H7 (cell line): ENCODE data around the gene ATP8B3. TPM values are rescaled to one million over a fixed set of nuclear protein-coding genes. Genes with fewer than 3 reads are reported as not detected.

Source experiments
- DNase-seq: peaks from one replicate; pipeline ENCODE4 v3.0.0; 2012
- H3K27me3 ChIP-seq: 2 replicates; pipeline ENCODE4 v1.6.0; 2011; ENCODE audit warnings: mild to moderate bottlenecking, low read length; ENCODE audit not compliant: control insufficient read depth, insufficient read depth
- H3K36me3 ChIP-seq: replicated peaks from 2 replicates; pipeline ENCODE4 v1.5.1; 2011; ENCODE audit warnings: low read length; ENCODE audit not compliant: control insufficient read depth, insufficient read depth
- H3K4me3 ChIP-seq: 2 replicates; pipeline ENCODE4 v1.5.1; 2011; ENCODE audit warnings: low read depth, mild to moderate bottlenecking, control low read depth, low read length, moderate library complexity; ENCODE audit not compliant: insufficient read depth
- total RNA-seq: library from RNA; depleted of rRNA; stranded (reverse); fragments of >200 nt; shearing (Covaris generic); gene quantifications from 2 replicates; pipeline ENCODE4 v1.2.3, GENCODE V29; 2014; rRNA removed

Gene ATP8B3
- total RNA-seq, result 5.8 and 7.4 TPM in 2 replicates

- Histone ChIP-seq H3K36me3 (peaks cover 2% of the 10 kb centered on the region), H3K4me3 (peak within 1 kb of the TSS; percentile 54), H3K27me3 (no peaks in the 10 kb centered on the region; the same call in 1 of the 2 replicates)
- peak; percentile 100 for DNase-seq
These were observed at the start of gene ATP8B3 for GRCh38 chr19:1811942-1812425. Gene ATP8B3, minus strand, starts transcription at chr19:1812276. Its CDS starts 540 bp downstream, at chr19:1811736.

GRCh38 chr19:1861599-1862031 is 49.5 kb upstream of the ATP8B3 start:
- Histone ChIP-seq H3K4me3 (peak overlapping the region; percentile 72), H3K27me3 (peaks cover 6% of the 10 kb centered on the region; the same call in 1 of the 2 replicates), H3K36me3 (no peaks in the 10 kb centered on the region)
- DNase-seq, result peak; percentile 71

- H3K27me3 ChIP-seq, result peaks cover 6% of the 10 kb centered on the region; the same call in 1 of the 2 replicates
These were observed 48.9 kb upstream of the ATP8B3 start for GRCh38 chr19:1860821-1861598.

GRCh38 chr19:1860042-1860775 is 48.1 kb upstream of the ATP8B3 start:
- H3K4me3 ChIP-seq, result peak overlapping the region; percentile 20
- H3K36me3 ChIP-seq, result no peaks in the 10 kb centered on the region
- H3K27me3 ChIP-seq, result peaks cover 6% of the 10 kb centered on the region; the same call in 1 of the 2 replicates
- peak; percentile 90 for DNase-seq

More at GRCh38 chr19:1860821-1861598, 48.9 kb upstream of the ATP8B3 start:
- no peaks in the 10 kb centered on the region for H3K36me3 ChIP-seq
- H3K4me3 ChIP-seq, result peak overlapping the region; percentile 72
- peak; percentile 73 for DNase-seq

- H3K4me3 ChIP-seq, result no peak overlapping the region
- peak; percentile 87 for DNase-seq
- H3K27me3 ChIP-seq, result peaks cover 6% of the 10 kb centered on the region; the same call in 1 of the 2 replicates
- no peaks in the 10 kb centered on the region for H3K36me3 ChIP-seq
These were observed 47.3 kb upstream of the ATP8B3 start for GRCh38 chr19:1859331-1859781.

GRCh38 chr19:1858412-1859081 is 46.5 kb upstream of the ATP8B3 start:
- Histone ChIP-seq H3K4me3 (no peak overlapping the region), H3K27me3 (peaks cover 6% of the 10 kb centered on the region; the same call in 1 of the 2 replicates), H3K36me3 (no peaks in the 10 kb centered on the region; the same call in 1 of the 2 replicates)
- DNase-seq, result no peak

GRCh38 chr19:1857648-1858326 is 45.7 kb upstream of the ATP8B3 start:
- Histone ChIP-seq H3K27me3 (peaks cover 6% of the 10 kb centered on the region; the same call in 1 of the 2 replicates), H3K4me3 (peak overlapping the region; percentile 59; the same call in 1 of the 2 replicates), H3K36me3 (no peaks in the 10 kb centered on the region; the same call in 1 of the 2 replicates)
- DNase-seq, result peak; percentile 70

- DNase-seq, result peak; percentile 92
- no peaks in the 10 kb centered on the region; the same call in 1 of the 2 replicates for H3K36me3 ChIP-seq
- peak overlapping the region; percentile 59 for H3K4me3 ChIP-seq
- peaks cover 4% of the 10 kb centered on the region; the same call in 1 of the 2 replicates for H3K27me3 ChIP-seq
These were observed 44.9 kb upstream of the ATP8B3 start for GRCh38 chr19:1856698-1857603.

- DNase-seq, result peak; percentile 80
- Histone ChIP-seq H3K4me3 (peak overlapping the region; percentile 59), H3K36me3 (no peaks in the 10 kb centered on the region; the same call in 1 of the 2 replicates)
These were observed 44.2 kb upstream of the ATP8B3 start for GRCh38 chr19:1856345-1856697.

GRCh38 chr19:1855828-1856255 is 43.8 kb upstream of the ATP8B3 start:
- DNase-seq, result no peak
- Histone ChIP-seq H3K4me3 (no peak overlapping the region), H3K27me3 (no peaks in the 10 kb centered on the region), H3K36me3 (no peaks in the 10 kb centered on the region; the same call in 1 of the 2 replicates)

More at GRCh38 chr19:1856345-1856697, 44.2 kb upstream of the ATP8B3 start:
- H3K27me3 ChIP-seq, result no peaks in the 10 kb centered on the region

- H3K36me3 ChIP-seq, result no peaks in the 10 kb centered on the region; the same call in 1 of the 2 replicates
- DNase-seq, result peak; percentile 100
- H3K4me3 ChIP-seq, result no peak overlapping the region; the same call in 1 of the 2 replicates
- H3K27me3 ChIP-seq, result no peaks in the 10 kb centered on the region
These were observed 43.2 kb upstream of the ATP8B3 start for GRCh38 chr19:1855040-1855827.

GRCh38 chr19:1854542-1855039 is 42.5 kb upstream of the ATP8B3 start:
- H3K27me3 ChIP-seq, result no peaks in the 10 kb centered on the region
- H3K36me3 ChIP-seq, result no peaks in the 10 kb centered on the region; the same call in 1 of the 2 replicates
- no peak for DNase-seq
- no peak overlapping the region for H3K4me3 ChIP-seq
